ENCODE results near the gene TBX18. TPM values are rescaled to one million over a fixed set of nuclear protein-coding genes. Genes with fewer than 3 reads are reported as not detected.
A peak's percentile ranks its signal among the peaks of the same experiment; 100 is the strongest.

TBX18 gene
- total RNA-seq, 1 experiment from 2014 or later, result not detected

DNA sequence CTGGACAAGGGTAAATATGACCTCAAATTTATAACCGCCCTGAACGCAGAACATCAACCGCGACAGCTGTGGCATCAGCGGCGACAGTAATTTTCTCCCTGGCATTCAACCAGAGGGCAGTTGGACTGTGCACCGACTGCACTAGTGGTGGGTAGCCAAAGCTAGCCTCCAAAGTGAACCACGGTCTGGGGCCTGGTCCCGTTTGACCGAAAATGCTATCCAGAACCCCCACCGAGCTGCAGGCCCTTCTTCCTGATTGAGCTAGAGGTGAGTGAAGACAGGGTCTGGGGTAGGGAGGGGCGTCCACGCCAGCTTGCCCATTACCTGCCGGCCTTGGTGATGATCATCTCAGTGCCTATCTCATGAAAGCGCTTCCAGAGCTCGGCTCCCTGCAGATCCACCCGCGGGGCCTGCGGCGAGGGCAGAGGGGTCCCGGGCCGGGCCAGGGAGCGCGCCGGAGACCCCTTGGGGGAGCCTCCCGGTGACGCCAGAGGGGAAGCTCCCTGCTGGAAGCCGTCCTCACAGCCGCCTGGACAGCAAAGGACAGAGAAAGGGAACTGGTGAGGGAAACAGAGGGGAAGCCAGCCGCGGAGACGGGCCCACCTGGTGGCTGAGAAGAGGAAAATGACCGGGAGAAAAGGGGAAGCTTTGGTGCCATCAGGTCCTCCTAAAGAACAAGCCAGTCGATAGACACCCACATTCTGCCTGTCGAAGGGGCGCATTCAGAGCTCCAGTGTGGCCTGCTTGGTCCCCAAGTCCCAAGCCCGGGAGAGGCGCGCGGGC lies 2.0 kb downstream of the TBX18 start:
- Mint-ChIP-seq H3K27ac (no peak overlapping the region), H3K4me1 (peaks cover 10 to 27% of the 10 kb centered on the region in 2 experiments), H3K36me3 (ENCODE audit: insufficient read depth in 1 of 3, low read depth in 3 of 3) (no peaks in the 10 kb centered on the region; a peak in 1 of 7 replicates), H3K9me3 (peaks cover 0 to 3% of the 10 kb centered on the region in 2 experiments; a peak in 2 of 5 replicates), H3K27me3 (ENCODE audit: low read depth) (peaks cover 89% of the 10 kb centered on the region), H3K4me3 (peak overlapping the region; percentile 27 to 95)
- H3K23me2 ChIP-seq (ENCODE audit: insufficient read length, low read depth, low read length, poor library complexity, severe bottlenecking), result peaks cover 22% of the 10 kb centered on the region
- H4K20me1 ChIP-seq (ENCODE audit: control insufficient read depth, insufficient read depth, insufficient read length), result no peaks in the 10 kb centered on the region
- no peak overlapping the region for H3K4ac ChIP-seq (ENCODE audit: low read depth, low read length)
- DNase-seq, result peak; percentile 49
- H2BK120ac ChIP-seq (ENCODE audit: low read depth, low read length, poor library complexity, severe bottlenecking), result no peak overlapping the region
- H2BK20ac ChIP-seq (ENCODE audit: low read depth, low read length, poor library complexity, severe bottlenecking), result no peak overlapping the region
- H3K4me1 ChIP-seq (ENCODE audit: insufficient read depth, low read length), result no peaks in the 10 kb centered on the region; the same call in 1 of the 2 replicates
- H3K23ac ChIP-seq (ENCODE audit: insufficient read length, low read depth, low read length), result no peak overlapping the region
- no peaks in the 10 kb centered on the region for H3K79me2 ChIP-seq (ENCODE audit: insufficient read depth, low read length)
- no peak overlapping the region for H3T11ph ChIP-seq (ENCODE audit: low read length)
- no peak overlapping the region for H2BK5ac ChIP-seq (ENCODE audit: insufficient read length, low read length)
- no peak overlapping the region for H3K27ac ChIP-seq (ENCODE audit: insufficient read length, low read depth, low read length)
- H2BK15ac ChIP-seq (ENCODE audit: low read depth, low read length), result no peak overlapping the region
- H3K9me3 ChIP-seq (ENCODE audit: control insufficient read depth, low read depth, low read length), result no peaks in the 10 kb centered on the region
- peak overlapping the region; percentile 80 for H3K4me2 ChIP-seq (ENCODE audit: insufficient read depth, insufficient read length, low read length)
- no peak overlapping the region for H2BK12ac ChIP-seq (ENCODE audit: insufficient read length, low read depth, low read length)
- H3K9ac ChIP-seq (ENCODE audit: extremely low read depth, insufficient read length, low read length), result no peak overlapping the region
- no peaks in the 10 kb centered on the region for H3K79me1 ChIP-seq (ENCODE audit: insufficient read depth, low read depth, low read length, poor library complexity, severe bottlenecking)
- H4K5ac ChIP-seq (ENCODE audit: insufficient read length, low read depth, low read length), result no peak overlapping the region
- H3K14ac ChIP-seq (ENCODE audit: insufficient read depth, low read length), result no peak overlapping the region
- TF ChIP-seq, protein P1, sequence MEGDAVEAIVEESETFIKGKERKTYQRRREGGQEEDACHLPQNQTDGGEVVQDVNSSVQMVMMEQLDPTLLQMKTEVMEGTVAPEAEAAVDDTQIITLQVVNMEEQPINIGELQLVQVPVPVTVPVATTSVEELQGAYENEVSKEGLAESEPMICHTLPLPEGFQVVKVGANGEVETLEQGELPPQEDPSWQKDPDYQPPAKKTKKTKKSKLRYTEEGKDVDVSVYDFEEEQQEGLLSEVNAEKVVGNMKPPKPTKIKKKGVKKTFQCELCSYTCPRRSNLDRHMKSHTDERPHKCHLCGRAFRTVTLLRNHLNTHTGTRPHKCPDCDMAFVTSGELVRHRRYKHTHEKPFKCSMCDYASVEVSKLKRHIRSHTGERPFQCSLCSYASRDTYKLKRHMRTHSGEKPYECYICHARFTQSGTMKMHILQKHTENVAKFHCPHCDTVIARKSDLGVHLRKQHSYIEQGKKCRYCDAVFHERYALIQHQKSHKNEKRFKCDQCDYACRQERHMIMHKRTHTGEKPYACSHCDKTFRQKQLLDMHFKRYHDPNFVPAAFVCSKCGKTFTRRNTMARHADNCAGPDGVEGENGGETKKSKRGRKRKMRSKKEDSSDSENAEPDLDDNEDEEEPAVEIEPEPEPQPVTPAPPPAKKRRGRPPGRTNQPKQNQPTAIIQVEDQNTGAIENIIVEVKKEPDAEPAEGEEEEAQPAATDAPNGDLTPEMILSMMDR (conservative IDR thresholded peaks at IDR 0.05), result peak; percentile 38; the same call in 2 of the 3 replicates
- H4K8ac ChIP-seq (replicated peaks; ENCODE audit: insufficient read length, low read depth, low read length), result no peak overlapping the region
- H2AK5ac ChIP-seq (ENCODE audit: insufficient read length, low read length), result no peak overlapping the region
- no peak overlapping the region for H3K18ac ChIP-seq (ENCODE audit: insufficient read length, low read depth, low read length)
- H3K27me3 ChIP-seq (ENCODE audit: insufficient read depth, low read length), result peaks cover 46% of the 10 kb centered on the region
- WGBS (ENCODE audit: extremely low coverage, insufficient read length, low lambda C conversion rate), result no CpG with 5 or more reads among the region's 40 CpGs
- H3K56ac ChIP-seq (ENCODE audit: insufficient read length, low read depth, low read length), result no peak overlapping the region
- no peak overlapping the region for H2AFZ ChIP-seq (ENCODE audit: low read length)
- no peak overlapping the region for H4K91ac ChIP-seq (ENCODE audit: insufficient read length, low read depth, low read length)

All from H9 (cell line).